ENCODE measurements around the gene GFOD1. TPM values are rescaled to one million over a fixed set of nuclear protein-coding genes. Genes with fewer than 3 reads are reported as not detected.
"Not testable (repeated sequence)": the region's sequence is repeated elsewhere in the genome, so short reads cannot be mapped to it uniquely, and the experiment has no call there.

Gene GFOD1
- total RNA-seq, 2 donors from 2014 or later, result 3.3 to 5.2 TPM

- Mint-ChIP-seq H3K4me1 (ENCODE audit: low read depth) (peaks cover 76% of the 10 kb centered on the region), H3K27ac (no peak overlapping the region), H3K4me3 (peak overlapping the region in 1 of 2 donors; percentile 12), H3K9me3 (peaks cover 4% of the 10 kb centered on the region in 2 donors), H3K27me3 (ENCODE audit: low read depth) (no peaks in the 10 kb centered on the region), H3K36me3 (ENCODE audit: insufficient read depth in 2 of 2) (peaks cover 5 to 9% of the 10 kb centered on the region in 2 donors)
- ATAC-seq (replicated peaks in 1 of 2) (no peak), DNase-seq (no peak)
Measured at GRCh38 chr6:13434777-13435176, 52.6 kb downstream of the GFOD1 start.

GRCh38 chr6:13434135-13434775, 53.1 kb downstream of the GFOD1 start:
- not testable (repeated sequence) for H3K9me3 Mint-ChIP-seq; ATAC-seq (replicated peaks in 1 of 2); DNase-seq; H3K27me3 Mint-ChIP-seq (ENCODE audit: low read depth); H3K27ac Mint-ChIP-seq; H3K36me3 Mint-ChIP-seq (ENCODE audit: insufficient read depth in 2 of 2)
- Mint-ChIP-seq H3K4me1 (ENCODE audit: low read depth) (peaks cover 78% of the 10 kb centered on the region), H3K4me3 (peak overlapping the region in 1 of 2 donors; percentile 12)

GRCh38 chr6:13433709-13434121, 53.7 kb downstream of the GFOD1 start:
- Mint-ChIP-seq H3K4me3 (peak overlapping the region in 1 of 2 donors; percentile 18), H3K27ac (no peak overlapping the region)
- no peak for ATAC-seq (replicated peaks in 1 of 2)

GRCh38 chr6:13432526-13433184, 54.7 kb downstream of the GFOD1 start:
- ATAC-seq (replicated peaks in 1 of 2), result peak; percentile 22 to 32
- Mint-ChIP-seq H3K4me1 (ENCODE audit: low read depth) (peaks cover 89% of the 10 kb centered on the region), H3K27me3 (ENCODE audit: low read depth) (no peaks in the 10 kb centered on the region), H3K36me3 (ENCODE audit: insufficient read depth in 2 of 2) (peaks cover 5 to 9% of the 10 kb centered on the region in 2 donors), H3K27ac (no peak overlapping the region), H3K4me3 (peak overlapping the region; percentile 27 to 68), H3K9me3 (peaks cover 4% of the 10 kb centered on the region in 2 donors)
- no peak for DNase-seq

More at GRCh38 chr6:13433709-13434121, 53.7 kb downstream of the GFOD1 start:
- DNase-seq, result no peak
- H3K27me3 Mint-ChIP-seq (ENCODE audit: low read depth), result no peaks in the 10 kb centered on the region
- H3K9me3 Mint-ChIP-seq, result peaks cover 4% of the 10 kb centered on the region in 2 donors
- H3K4me1 Mint-ChIP-seq (ENCODE audit: low read depth), result peaks cover 78% of the 10 kb centered on the region
- peaks cover 5 to 9% of the 10 kb centered on the region in 2 donors for H3K36me3 Mint-ChIP-seq (ENCODE audit: insufficient read depth in 2 of 2)

GRCh38 chr6:13431861-13432465, 55.4 kb downstream of the GFOD1 start:
- Mint-ChIP-seq H3K9me3 (peaks cover 4% of the 10 kb centered on the region in 2 donors), H3K4me3 (peak overlapping the region; percentile 68 to 74), H3K27me3 (ENCODE audit: low read depth) (no peaks in the 10 kb centered on the region), H3K36me3 (ENCODE audit: insufficient read depth in 2 of 2) (peaks cover 5 to 9% of the 10 kb centered on the region in 2 donors), H3K4me1 (ENCODE audit: low read depth) (peaks cover 92% of the 10 kb centered on the region), H3K27ac (peak overlapping the region; percentile 61)
- DNase-seq (peak; percentile 58 to 67), ATAC-seq (replicated peaks in 1 of 2) (peak; percentile 63 to 65)

- H3K9me3 Mint-ChIP-seq, result peaks cover 4% of the 10 kb centered on the region in 2 donors
- DNase-seq, result peak in 1 of 2 donors; percentile 6
- peaks cover 92% of the 10 kb centered on the region for H3K4me1 Mint-ChIP-seq (ENCODE audit: low read depth)
- no peaks in the 10 kb centered on the region for H3K27me3 Mint-ChIP-seq (ENCODE audit: low read depth)
- no peak for ATAC-seq (replicated peaks in 1 of 2)
- no peak overlapping the region for H3K27ac Mint-ChIP-seq
- peaks cover 5 to 9% of the 10 kb centered on the region in 2 donors for H3K36me3 Mint-ChIP-seq (ENCODE audit: insufficient read depth in 2 of 2)
- H3K4me3 Mint-ChIP-seq, result peak overlapping the region; percentile 68 to 74
Measured at GRCh38 chr6:13431059-13431656, 56.2 kb downstream of the GFOD1 start.

- peaks cover 91% of the 10 kb centered on the region for H3K4me1 Mint-ChIP-seq (ENCODE audit: low read depth)
- peak overlapping the region; percentile 4 for H3K27ac Mint-ChIP-seq
- DNase-seq (no peak), ATAC-seq (replicated peaks in 1 of 2) (no peak)
- H3K27me3 Mint-ChIP-seq (ENCODE audit: low read depth), result no peaks in the 10 kb centered on the region
- peaks cover 3 to 4% of the 10 kb centered on the region in 2 donors for H3K36me3 Mint-ChIP-seq (ENCODE audit: insufficient read depth in 2 of 2)
- peaks cover 2 to 4% of the 10 kb centered on the region in 2 donors for H3K9me3 Mint-ChIP-seq
- peak overlapping the region; percentile 72 to 78 for H3K4me3 Mint-ChIP-seq
Measured at GRCh38 chr6:13429406-13429753, 58.0 kb downstream of the GFOD1 start.

GRCh38 chr6:13428583-13429405, 58.6 kb downstream of the GFOD1 start:
- peak; percentile 7 to 16 for ATAC-seq (replicated peaks in 1 of 2)
- Mint-ChIP-seq H3K27me3 (ENCODE audit: low read depth) (no peaks in the 10 kb centered on the region), H3K4me3 (peak overlapping the region; percentile 72 to 78), H3K9me3 (peaks cover 0 to 2% of the 10 kb centered on the region in 2 donors), H3K27ac (peak overlapping the region; percentile 75), H3K36me3 (ENCODE audit: insufficient read depth in 2 of 2) (peaks cover under 1 to 1% of the 10 kb centered on the region in 2 donors), H3K4me1 (ENCODE audit: low read depth) (peaks cover 89% of the 10 kb centered on the region)
- DNase-seq, result peak in 1 of 2 donors; percentile 26

GRCh38 chr6:13427801-13428582, 59.4 kb downstream of the GFOD1 start:
- Mint-ChIP-seq H3K4me1 (ENCODE audit: low read depth) (peaks cover 88% of the 10 kb centered on the region), H3K36me3 (ENCODE audit: insufficient read depth in 2 of 2) (no peaks in the 10 kb centered on the region), H3K27ac (peak overlapping the region; percentile 75), H3K9me3 (no peaks in the 10 kb centered on the region), H3K4me3 (peak overlapping the region; percentile 72 to 78), H3K27me3 (ENCODE audit: low read depth) (no peaks in the 10 kb centered on the region)
- DNase-seq (peak; percentile 76 to 85), ATAC-seq (replicated peaks in 1 of 2) (peak; percentile 74 to 76)

- peak overlapping the region; percentile 72 to 78 for H3K4me3 Mint-ChIP-seq
- peak; percentile 10 to 37 for DNase-seq
- no peaks in the 10 kb centered on the region for H3K9me3 Mint-ChIP-seq
- H3K27me3 Mint-ChIP-seq (ENCODE audit: low read depth), result no peaks in the 10 kb centered on the region
- peaks cover 81% of the 10 kb centered on the region for H3K4me1 Mint-ChIP-seq (ENCODE audit: low read depth)
- peak in 1 of 2 donors; percentile 14 for ATAC-seq (replicated peaks in 1 of 2)
- no peaks in the 10 kb centered on the region for H3K36me3 Mint-ChIP-seq (ENCODE audit: insufficient read depth in 2 of 2)
- H3K27ac Mint-ChIP-seq, result no peak overlapping the region
Measured at GRCh38 chr6:13427316-13427715, 60.1 kb downstream of the GFOD1 start.

GRCh38 chr6:13425943-13426931, 61.2 kb downstream of the GFOD1 start:
- H3K9me3 Mint-ChIP-seq, result no peaks in the 10 kb centered on the region
- H3K27me3 Mint-ChIP-seq (ENCODE audit: low read depth), result no peaks in the 10 kb centered on the region
- H3K4me1 Mint-ChIP-seq (ENCODE audit: low read depth), result peaks cover 70% of the 10 kb centered on the region
- H3K4me3 Mint-ChIP-seq, result peak overlapping the region; percentile 1 to 2
- H3K27ac Mint-ChIP-seq, result no peak overlapping the region
- ATAC-seq (replicated peaks in 1 of 2) (peak; percentile 44 to 49), DNase-seq (peak; percentile 45 to 63)
- H3K36me3 Mint-ChIP-seq (ENCODE audit: insufficient read depth in 2 of 2), result no peaks in the 10 kb centered on the region
